H1 (cell line): Measurements from ENCODE around the gene BTBD16. TPM values are rescaled to one million over a fixed set of nuclear protein-coding genes. Genes with fewer than 3 reads are reported as not detected.

Experiments used
- SP2 ChIP-seq: IDR thresholded peaks from 2 replicates; pipeline ENCODE4 v1.6.1; 2012; ENCODE audit warnings: mild to moderate bottlenecking, low read length, inconsistent platforms
- polyA plus RNA-seq, 7 experiments: library from polyadenylated mRNA; depleted of rRNA in 3 of 7; stranded (reverse) in 5 of 7; unstranded in 2 of 7; fragments of >200 nt in 5 of 7; fragments of 200-250 nt in 2 of 7; gene quantifications; 1 replicate in 5 of 7; 2 replicates in 1 of 7; 4 replicates in 1 of 7; pipeline versions ENCODE4 v1.2.1 to v1.2.3, GENCODE V29; 2011 to 2013; ENCODE audit warnings: missing spikeins in 2 of 7, mixed read lengths in 2 of 7
- total RNA-seq: library from RNA; stranded (reverse); fragmentation: NEBNext Ultra II Directional; extraction: Animal tissue kit (Norgen Biotek cat#: 25700); gene quantifications from 2 replicates; pipeline ENCODE4 v1.2.1, GENCODE V29; 2021

Gene BTBD16
- total and polyA plus RNA-seq, 2 of the 8 experiments (the other 6 are each of a cell fraction or from before 2014, with no cell fraction given) = 0.05 TPM; not detected in 1

GRCh38 chr10:122285506-122286444 lies 14.7 kb downstream of the BTBD16 start (continued):
- TF ChIP-seq SP2 = no peak
